Liver (tissue), 9 donors: ENCODE data around the gene FBP1. TPM values are rescaled to one million over a fixed set of nuclear protein-coding genes. Genes with fewer than 3 reads are reported as not detected.

Experiments used
- DNase-seq: peaks from one replicate; pipeline ENCODE4 v3.0.0-alpha.2; 2017; ENCODE audit warnings: low spot score
- H3K27ac ChIP-seq, 2 donors: one replicate each; pipeline ENCODE4 v1.7.0; 2013; ENCODE audit warnings: inconsistent platforms in 2 of 2, low read length in 2 of 2, control low read depth in 1 of 2, low read depth in 1 of 2, mild to moderate bottlenecking in 1 of 2
- H3K27me3 ChIP-seq, 4 donors: one replicate each; pipeline versions ENCODE4 v1.6.1 to v1.7.0; 2013; ENCODE audit warnings: low read length in 3 of 4, inconsistent platforms in 1 of 4, mild to moderate bottlenecking in 1 of 4, moderate library complexity in 1 of 4; ENCODE audit not compliant: control insufficient read depth in 4 of 4, insufficient read depth in 4 of 4
- H3K36me3 ChIP-seq, 4 donors: one replicate each; pipeline versions ENCODE4 v1.6.1 to v1.7.0; 2013; ENCODE audit warnings: low read length in 3 of 4, mild to moderate bottlenecking in 3 of 4, low read depth in 1 of 4, moderate library complexity in 1 of 4; ENCODE audit not compliant: control insufficient read depth in 4 of 4, insufficient read depth in 3 of 4
- H3K4me1 ChIP-seq, 4 donors: one replicate each; pipeline versions ENCODE4 v1.6.1 to v1.7.0; 2013; ENCODE audit warnings: low read length in 3 of 4, mild to moderate bottlenecking in 3 of 4, moderate library complexity in 1 of 4; ENCODE audit not compliant: control insufficient read depth in 4 of 4, insufficient read depth in 4 of 4
- H3K4me3 ChIP-seq, 3 donors: one replicate each; pipeline versions ENCODE4 v1.6.1 to v1.7.0; 2013; ENCODE audit warnings: low read length in 3 of 3, control low read depth in 1 of 3, low read depth in 1 of 3, mild to moderate bottlenecking in 1 of 3
- H3K9ac ChIP-seq, 2 donors: one replicate each; pipeline ENCODE4 v1.7.0; 2013; ENCODE audit warnings: low read length in 2 of 2, mild to moderate bottlenecking in 2 of 2, moderate library complexity in 2 of 2, control low read depth in 1 of 2, low read depth in 1 of 2
- H3K9me3 ChIP-seq, 4 donors: one replicate each; pipeline versions ENCODE4 v1.6.1 to v1.7.0; 2013; ENCODE audit warnings: low read length in 3 of 4; ENCODE audit not compliant: control insufficient read depth in 4 of 4
- ATF3 ChIP-seq: IDR thresholded peaks from 2 replicates; pipeline ENCODE4 v1.6.1; 2016; ENCODE audit warnings: antibody characterized with exemption
- EGR1 ChIP-seq, 2 donors: IDR thresholded peaks; 2 replicates each; pipeline ENCODE4 v1.6.1; 2016 to 2018; ENCODE audit warnings: antibody characterized with exemption in 2 of 2, low read depth in 2 of 2
- FOXA1 ChIP-seq: IDR thresholded peaks from 2 replicates; pipeline ENCODE4 v1.6.1; 2016; ENCODE audit warnings: antibody characterized with exemption
- FOXA2 ChIP-seq: IDR thresholded peaks from 2 replicates; pipeline ENCODE4 v1.6.1; 2016; ENCODE audit warnings: antibody characterized with exemption
- GABPA ChIP-seq, 2 donors: IDR thresholded peaks in 1 of 2; conservative IDR thresholded peaks in 1 of 2; 2 replicates each; pipeline ENCODE4 v1.6.1; 2016; ENCODE audit warnings: antibody characterized with exemption in 2 of 2, mild to moderate bottlenecking in 1 of 2, moderate library complexity in 1 of 2
- JUND ChIP-seq, 2 donors: IDR thresholded peaks; 2 replicates each; pipeline ENCODE4 v1.6.1; 2016; ENCODE audit warnings: antibody characterized with exemption in 2 of 2
- MAX ChIP-seq: IDR thresholded peaks from 2 replicates; pipeline ENCODE4 v1.6.1; 2016; ENCODE audit warnings: antibody characterized with exemption
- NR2F2 ChIP-seq: IDR thresholded peaks from 2 replicates; pipeline ENCODE4 v1.6.1; 2016; ENCODE audit warnings: antibody characterized with exemption
- RAD21 ChIP-seq, 2 donors: IDR thresholded peaks; 2 replicates each; pipeline ENCODE4 v1.6.1; 2016; ENCODE audit warnings: antibody characterized with exemption in 2 of 2, mild to moderate bottlenecking in 2 of 2
- RXRA ChIP-seq, 2 donors: IDR thresholded peaks; 2 replicates each; pipeline ENCODE4 v1.6.1; 2017 to 2018; ENCODE audit warnings: antibody characterized with exemption in 2 of 2, mild to moderate bottlenecking in 1 of 2
- SP1 ChIP-seq: IDR thresholded peaks from 2 replicates; pipeline ENCODE4 v1.6.1; 2018; ENCODE audit warnings: antibody characterized with exemption, mild to moderate bottlenecking
- TAF1 ChIP-seq: conservative IDR thresholded peaks from 2 replicates; pipeline ENCODE4 v1.6.1; 2016; ENCODE audit warnings: antibody characterized with exemption, mild to moderate bottlenecking
- YY1 ChIP-seq: IDR thresholded peaks from 2 replicates; pipeline ENCODE4 v1.6.1; 2016; ENCODE audit warnings: antibody characterized with exemption, mild to moderate bottlenecking
- WGBS: extraction: QIAGEN DNeasy Blood & Tissue Kit; methylation state at CpG from one replicate; pipeline ENCODE4 v1.1.7; 2013; 5-methylcytosine and 5-hydroxymethylcytosine counted together
- polyA plus RNA-seq, 2 donors: library from polyadenylated mRNA; stranded (reverse) in 1 of 2; unstranded in 1 of 2; fragments of 200-250 nt in 1 of 2; fragments of >200 nt in 1 of 2; fragmentation: Nextera tagmentation in 1 of 2; extraction: Ambion mirVana in 1 of 2; gene quantifications; one replicate each; pipeline versions ENCODE4 v1.2.1 to v1.2.3, GENCODE V29; 2013 to 2015
- total RNA-seq, 2 donors: library from RNA; depleted of rRNA; stranded (reverse); fragments of >200 nt; gene quantifications; one replicate each; pipeline ENCODE4 v1.2.3, GENCODE V29; 2014
- TF ChIP-seq, protein P1 (sequence below): IDR thresholded peaks from 2 replicates; pipeline ENCODE4 v1.6.1; 2016; ENCODE audit warnings: antibody characterized with exemption, mild to moderate bottlenecking
- TF ChIP-seq, protein P2 (sequence below): IDR thresholded peaks from 2 replicates; pipeline ENCODE4 v1.6.1; 2016; ENCODE audit warnings: antibody characterized with exemption
- donor health status: healthy.
- donor health status: healthy.
- donor health status: healthy.
- donor health status: healthy.
- donor health status: healthy.

Gene FBP1
- total and polyA plus RNA-seq, 4 donors = 27.8 to 574 (median 317) TPM

GRCh38 chr9:94675008-94675881, 35.9 kb upstream of the FBP1 start:
- H3K9ac ChIP-seq = no peak overlapping the region
- H3K9me3 ChIP-seq = no peaks in the 10 kb centered on the region
- WGBS = 65% methylated on average over 7 of the region's 7 CpGs
- no peaks in the 10 kb centered on the region for H3K36me3 ChIP-seq
- no peaks in the 10 kb centered on the region for H3K4me1 ChIP-seq
- no peak overlapping the region for H3K27ac ChIP-seq
- DNase-seq = no peak
- TF ChIP-seq, protein P1, sequence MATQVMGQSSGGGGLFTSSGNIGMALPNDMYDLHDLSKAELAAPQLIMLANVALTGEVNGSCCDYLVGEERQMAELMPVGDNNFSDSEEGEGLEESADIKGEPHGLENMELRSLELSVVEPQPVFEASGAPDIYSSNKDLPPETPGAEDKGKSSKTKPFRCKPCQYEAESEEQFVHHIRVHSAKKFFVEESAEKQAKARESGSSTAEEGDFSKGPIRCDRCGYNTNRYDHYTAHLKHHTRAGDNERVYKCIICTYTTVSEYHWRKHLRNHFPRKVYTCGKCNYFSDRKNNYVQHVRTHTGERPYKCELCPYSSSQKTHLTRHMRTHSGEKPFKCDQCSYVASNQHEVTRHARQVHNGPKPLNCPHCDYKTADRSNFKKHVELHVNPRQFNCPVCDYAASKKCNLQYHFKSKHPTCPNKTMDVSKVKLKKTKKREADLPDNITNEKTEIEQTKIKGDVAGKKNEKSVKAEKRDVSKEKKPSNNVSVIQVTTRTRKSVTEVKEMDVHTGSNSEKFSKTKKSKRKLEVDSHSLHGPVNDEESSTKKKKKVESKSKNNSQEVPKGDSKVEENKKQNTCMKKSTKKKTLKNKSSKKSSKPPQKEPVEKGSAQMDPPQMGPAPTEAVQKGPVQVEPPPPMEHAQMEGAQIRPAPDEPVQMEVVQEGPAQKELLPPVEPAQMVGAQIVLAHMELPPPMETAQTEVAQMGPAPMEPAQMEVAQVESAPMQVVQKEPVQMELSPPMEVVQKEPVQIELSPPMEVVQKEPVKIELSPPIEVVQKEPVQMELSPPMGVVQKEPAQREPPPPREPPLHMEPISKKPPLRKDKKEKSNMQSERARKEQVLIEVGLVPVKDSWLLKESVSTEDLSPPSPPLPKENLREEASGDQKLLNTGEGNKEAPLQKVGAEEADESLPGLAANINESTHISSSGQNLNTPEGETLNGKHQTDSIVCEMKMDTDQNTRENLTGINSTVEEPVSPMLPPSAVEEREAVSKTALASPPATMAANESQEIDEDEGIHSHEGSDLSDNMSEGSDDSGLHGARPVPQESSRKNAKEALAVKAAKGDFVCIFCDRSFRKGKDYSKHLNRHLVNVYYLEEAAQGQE = no peak
- no peak for TF ChIP-seq TAF1
- peak in 1 of 2 donors; percentile 11 for TF ChIP-seq RXRA (IDR thresholded peaks at IDR 0.05)
- TF ChIP-seq MAX = no peak
- TF ChIP-seq JUND (IDR thresholded peaks at IDR 0.05) = no peak
- no peaks in the 10 kb centered on the region for H3K27me3 ChIP-seq
- H3K4me3 ChIP-seq = no peak overlapping the region

GRCh38 chr9:94672811-94673487, 33.6 kb upstream of the FBP1 start:
- Histone ChIP-seq H3K27me3 (no peaks in the 10 kb centered on the region), H3K9ac (no peak overlapping the region), H3K4me3 (no peak overlapping the region), H3K9me3 (no peaks in the 10 kb centered on the region), H3K4me1 (peaks cover 4 to 15% (median 11%) of the 10 kb centered on the region in 4 donors), H3K27ac (no peak overlapping the region), H3K36me3 (no peaks in the 10 kb centered on the region)
- TF ChIP-seq YY1 = no peak
- TF ChIP-seq FOXA1 = no peak
- no peak for TF ChIP-seq ATF3
- TF ChIP-seq SP1 = no peak
- no peak for TF ChIP-seq MAX
- TF ChIP-seq FOXA2 = no peak
- no peak for TF ChIP-seq JUND (IDR thresholded peaks at IDR 0.05)
- TF ChIP-seq, protein P2, sequence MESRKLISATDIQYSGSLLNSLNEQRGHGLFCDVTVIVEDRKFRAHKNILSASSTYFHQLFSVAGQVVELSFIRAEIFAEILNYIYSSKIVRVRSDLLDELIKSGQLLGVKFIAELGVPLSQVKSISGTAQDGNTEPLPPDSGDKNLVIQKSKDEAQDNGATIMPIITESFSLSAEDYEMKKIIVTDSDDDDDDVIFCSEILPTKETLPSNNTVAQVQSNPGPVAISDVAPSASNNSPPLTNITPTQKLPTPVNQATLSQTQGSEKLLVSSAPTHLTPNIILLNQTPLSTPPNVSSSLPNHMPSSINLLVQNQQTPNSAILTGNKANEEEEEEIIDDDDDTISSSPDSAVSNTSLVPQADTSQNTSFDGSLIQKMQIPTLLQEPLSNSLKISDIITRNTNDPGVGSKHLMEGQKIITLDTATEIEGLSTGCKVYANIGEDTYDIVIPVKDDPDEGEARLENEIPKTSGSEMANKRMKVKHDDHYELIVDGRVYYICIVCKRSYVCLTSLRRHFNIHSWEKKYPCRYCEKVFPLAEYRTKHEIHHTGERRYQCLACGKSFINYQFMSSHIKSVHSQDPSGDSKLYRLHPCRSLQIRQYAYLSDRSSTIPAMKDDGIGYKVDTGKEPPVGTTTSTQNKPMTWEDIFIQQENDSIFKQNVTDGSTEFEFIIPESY = no peak
- no peak for TF ChIP-seq GABPA (IDR thresholded peaks at IDR 0.05 in 1 of 2, conservative IDR thresholded peaks at IDR 0.05 in 1 of 2)
- TF ChIP-seq NR2F2 = no peak
- TF ChIP-seq RAD21 (IDR thresholded peaks at IDR 0.05) = no peak
- TF ChIP-seq EGR1 (IDR thresholded peaks at IDR 0.05; ENCODE audit: low read depth in 2 of 2) = no peak
- WGBS = 88% methylated on average over 2 of the region's 2 CpGs
- DNase-seq = no peak
